ENCODE data around the gene CDK5R1.
"Not testable (repeated sequence)": the region's sequence is repeated elsewhere in the genome, so short reads cannot be mapped to it uniquely, and the experiment has no call there.

CDK5R1 gene

GRCh38 chr17:32519228-32520103 lies 32.7 kb downstream of the CDK5R1 start:
- no peak for DNase-seq

- DNase-seq: no peak
These were observed 33.4 kb downstream of the CDK5R1 start for GRCh38 chr17:32520104-32520701.

- no peak for DNase-seq
These were observed 34.1 kb downstream of the CDK5R1 start for GRCh38 chr17:32520737-32521404.

GRCh38 chr17:32523017-32523680 lies 36.4 kb downstream of the CDK5R1 start:
- no peak for DNase-seq

- no peak for DNase-seq
These were observed 37.2 kb downstream of the CDK5R1 start for GRCh38 chr17:32523827-32524552.

- not testable (repeated sequence) for DNase-seq
These were observed 37.7 kb downstream of the CDK5R1 start for GRCh38 chr17:32524553-32524880.

- DNase-seq: no peak
These were observed 38.3 kb downstream of the CDK5R1 start for GRCh38 chr17:32525122-32525521.

GRCh38 chr17:32527146-32527545 lies 40.4 kb downstream of the CDK5R1 start:
- no peak for DNase-seq

- no peak for DNase-seq
These were observed 42.0 kb downstream of the CDK5R1 start for GRCh38 chr17:32528825-32529224.

- DNase-seq: no peak
These were observed 42.8 kb downstream of the CDK5R1 start for GRCh38 chr17:32529604-32530003.

- DNase-seq: no peak
These were observed 46.5 kb downstream of the CDK5R1 start for GRCh38 chr17:32533296-32533695.

- DNase-seq: no peak
These were observed 50.2 kb downstream of the CDK5R1 start for GRCh38 chr17:32536736-32537643.

All from KG1 (cell line).